ENCODE results near the gene XIST.

Gene XIST

DNA sequence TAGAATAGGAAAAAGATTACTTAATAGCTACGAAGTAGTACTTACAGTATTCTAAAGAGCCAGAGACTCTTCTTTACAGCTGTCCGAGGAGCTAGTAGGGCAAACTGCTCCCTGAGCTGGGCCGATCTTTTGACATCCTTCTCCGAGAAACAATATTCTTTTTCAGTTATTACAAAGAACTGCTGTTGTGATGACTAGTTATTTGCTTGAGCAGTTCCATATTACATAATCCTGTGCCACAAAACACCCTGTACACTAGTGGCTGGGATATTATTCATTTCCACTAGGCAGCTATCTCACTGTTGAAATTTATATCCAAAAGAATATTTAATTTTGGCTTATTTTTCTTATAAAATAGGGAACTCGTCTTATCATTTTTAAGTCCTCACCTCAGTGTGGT is 11.2 kb downstream of the XIST start:
- no peak for ATAC-seq
- TF ChIP-seq ZFP3 (CRISPR knock-in tag; IDR thresholded peaks at IDR 0.05), result no peak
- TF ChIP-seq CSDC2 (CRISPR knock-in tag; IDR thresholded peaks at IDR 0.05), result no peak
- TF ChIP-seq ZNF565 (CRISPR knock-in tag; conservative IDR thresholded peaks at IDR 0.05; ENCODE audit: low read depth), result no peak

DNA sequence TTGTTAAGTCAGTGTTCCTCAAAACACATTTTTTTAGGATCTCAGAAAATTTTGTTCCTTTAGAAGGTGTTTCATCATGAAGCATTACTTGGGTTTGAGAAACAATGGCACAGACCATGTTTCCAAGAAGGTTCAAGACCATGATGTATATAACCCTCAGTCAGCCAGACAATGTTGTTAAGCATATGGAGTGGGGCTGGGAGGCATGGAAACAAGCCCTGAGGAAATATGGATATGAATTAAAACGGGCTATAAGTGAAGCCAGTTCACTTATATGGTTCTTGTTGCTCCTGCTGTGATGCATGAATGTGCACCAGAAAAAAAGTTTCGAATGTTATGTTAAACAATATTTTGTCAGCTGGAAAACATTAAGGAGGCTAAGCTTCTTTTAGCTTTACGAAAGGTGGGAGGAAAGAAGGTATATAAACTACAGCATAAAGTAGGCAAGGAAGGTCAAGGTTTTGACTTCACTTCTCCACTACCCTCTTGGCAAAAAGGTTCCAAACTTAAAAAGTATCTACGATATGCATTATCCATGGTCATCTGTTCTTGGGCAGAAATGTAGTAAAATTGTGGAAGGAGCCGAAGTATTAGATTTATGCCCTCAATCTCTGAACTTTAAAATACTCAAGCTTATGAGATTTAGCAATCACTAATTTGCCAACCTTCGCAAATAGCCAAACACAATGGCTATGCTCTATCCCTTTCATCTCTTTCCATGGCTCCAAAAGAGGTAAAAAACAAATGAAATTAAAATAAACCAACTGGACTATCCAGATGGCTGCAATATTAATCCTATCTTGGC is 12.2 kb downstream of the XIST start:
- no peak for ATAC-seq
- TF ChIP-seq, protein P1, sequence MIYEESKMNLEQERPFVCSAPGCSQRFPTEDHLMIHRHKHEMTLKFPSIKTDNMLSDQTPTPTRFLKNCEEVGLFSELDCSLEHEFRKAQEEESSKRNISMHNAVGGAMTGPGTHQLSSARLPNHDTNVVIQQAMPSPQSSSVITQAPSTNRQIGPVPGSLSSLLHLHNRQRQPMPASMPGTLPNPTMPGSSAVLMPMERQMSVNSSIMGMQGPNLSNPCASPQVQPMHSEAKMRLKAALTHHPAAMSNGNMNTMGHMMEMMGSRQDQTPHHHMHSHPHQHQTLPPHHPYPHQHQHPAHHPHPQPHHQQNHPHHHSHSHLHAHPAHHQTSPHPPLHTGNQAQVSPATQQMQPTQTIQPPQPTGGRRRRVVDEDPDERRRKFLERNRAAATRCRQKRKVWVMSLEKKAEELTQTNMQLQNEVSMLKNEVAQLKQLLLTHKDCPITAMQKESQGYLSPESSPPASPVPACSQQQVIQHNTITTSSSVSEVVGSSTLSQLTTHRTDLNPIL (CRISPR knock-in tag; IDR thresholded peaks at IDR 0.05; ENCODE audit: low read depth), result no peak
- TF ChIP-seq RARB (CRISPR knock-in tag; IDR thresholded peaks at IDR 0.05) (no peak), ESRRG (CRISPR knock-in tag; IDR thresholded peaks at IDR 0.05) (no peak)

DNA sequence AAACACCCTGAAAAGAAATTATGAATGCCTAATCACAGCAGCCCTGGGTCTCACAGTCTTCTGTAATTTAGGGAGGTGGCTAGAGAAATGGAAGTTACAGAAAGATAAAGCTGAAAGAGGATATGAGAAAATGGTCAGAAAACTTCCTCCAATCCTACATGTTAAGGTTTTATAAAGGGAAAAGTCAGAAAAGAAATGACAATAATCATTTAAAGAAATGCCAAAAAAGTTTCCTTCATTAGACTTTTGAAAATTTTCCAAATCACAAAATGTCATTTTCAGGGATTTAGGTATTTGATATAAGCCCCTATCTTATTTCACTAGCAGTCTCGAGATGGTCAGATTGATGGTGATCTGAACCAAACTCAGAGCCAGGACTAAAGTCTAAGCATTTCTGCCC is 13.4 kb downstream of the XIST start:
- TF ChIP-seq GLIS3 (CRISPR knock-in tag; IDR thresholded peaks at IDR 0.05) (no peak), ZNF8 (CRISPR knock-in tag; IDR thresholded peaks at IDR 0.05) (no peak), ZC3H10 (CRISPR knock-in tag; IDR thresholded peaks at IDR 0.05) (no peak), TOX (CRISPR knock-in tag; IDR thresholded peaks at IDR 0.05; ENCODE audit: borderline replicate concordance) (no peak), ZFP30 (CRISPR knock-in tag; IDR thresholded peaks at IDR 0.05) (no peak), PPARA (CRISPR knock-in tag; IDR thresholded peaks at IDR 0.05; ENCODE audit: borderline replicate concordance) (no peak), RARB (CRISPR knock-in tag; IDR thresholded peaks at IDR 0.05) (no peak)
- TF ChIP-seq, protein P2, sequence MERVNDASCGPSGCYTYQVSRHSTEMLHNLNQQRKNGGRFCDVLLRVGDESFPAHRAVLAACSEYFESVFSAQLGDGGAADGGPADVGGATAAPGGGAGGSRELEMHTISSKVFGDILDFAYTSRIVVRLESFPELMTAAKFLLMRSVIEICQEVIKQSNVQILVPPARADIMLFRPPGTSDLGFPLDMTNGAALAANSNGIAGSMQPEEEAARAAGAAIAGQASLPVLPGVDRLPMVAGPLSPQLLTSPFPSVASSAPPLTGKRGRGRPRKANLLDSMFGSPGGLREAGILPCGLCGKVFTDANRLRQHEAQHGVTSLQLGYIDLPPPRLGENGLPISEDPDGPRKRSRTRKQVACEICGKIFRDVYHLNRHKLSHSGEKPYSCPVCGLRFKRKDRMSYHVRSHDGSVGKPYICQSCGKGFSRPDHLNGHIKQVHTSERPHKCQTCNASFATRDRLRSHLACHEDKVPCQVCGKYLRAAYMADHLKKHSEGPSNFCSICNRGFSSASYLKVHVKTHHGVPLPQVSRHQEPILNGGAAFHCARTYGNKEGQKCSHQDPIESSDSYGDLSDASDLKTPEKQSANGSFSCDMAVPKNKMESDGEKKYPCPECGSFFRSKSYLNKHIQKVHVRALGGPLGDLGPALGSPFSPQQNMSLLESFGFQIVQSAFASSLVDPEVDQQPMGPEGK (CRISPR knock-in tag; IDR thresholded peaks at IDR 0.05; ENCODE audit: borderline replicate concordance), result no peak
- TF ChIP-seq, protein P3, sequence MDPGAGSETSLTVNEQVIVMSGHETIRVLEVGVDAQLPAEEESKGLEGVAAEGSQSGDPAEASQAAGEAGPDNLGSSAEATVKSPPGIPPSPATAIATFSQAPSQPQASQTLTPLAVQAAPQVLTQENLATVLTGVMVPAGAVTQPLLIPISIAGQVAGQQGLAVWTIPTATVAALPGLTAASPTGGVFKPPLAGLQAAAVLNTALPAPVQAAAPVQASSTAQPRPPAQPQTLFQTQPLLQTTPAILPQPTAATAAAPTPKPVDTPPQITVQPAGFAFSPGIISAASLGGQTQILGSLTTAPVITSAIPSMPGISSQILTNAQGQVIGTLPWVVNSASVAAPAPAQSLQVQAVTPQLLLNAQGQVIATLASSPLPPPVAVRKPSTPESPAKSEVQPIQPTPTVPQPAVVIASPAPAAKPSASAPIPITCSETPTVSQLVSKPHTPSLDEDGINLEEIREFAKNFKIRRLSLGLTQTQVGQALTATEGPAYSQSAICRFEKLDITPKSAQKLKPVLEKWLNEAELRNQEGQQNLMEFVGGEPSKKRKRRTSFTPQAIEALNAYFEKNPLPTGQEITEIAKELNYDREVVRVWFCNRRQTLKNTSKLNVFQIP (CRISPR knock-in tag; IDR thresholded peaks at IDR 0.05; ENCODE audit: borderline replicate concordance, low read depth), result no peak
- ATAC-seq, result no peak

DNA sequence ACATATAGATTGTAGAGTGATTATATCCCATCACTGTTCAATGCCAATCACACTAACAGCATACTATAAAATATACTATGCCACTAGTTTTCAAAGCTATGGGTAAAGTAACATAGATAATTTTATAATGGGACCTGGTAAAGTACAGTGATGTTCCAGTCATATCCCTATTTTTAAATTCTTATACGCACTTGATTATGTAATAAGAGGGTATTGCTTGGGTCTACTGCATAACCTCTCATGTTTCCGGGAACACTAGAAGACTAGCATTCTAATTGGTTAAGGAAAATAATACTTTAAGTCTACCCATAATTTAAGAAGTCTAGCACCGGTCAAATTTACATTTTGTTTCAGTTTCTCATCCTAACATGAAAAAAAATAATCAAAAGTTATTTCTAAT is 14.4 kb downstream of the XIST start:
- no peak for ATAC-seq
- TF ChIP-seq, protein P1 (CRISPR knock-in tag; IDR thresholded peaks at IDR 0.05; ENCODE audit: low read depth), result no peak
- TF ChIP-seq PPARA (CRISPR knock-in tag; IDR thresholded peaks at IDR 0.05; ENCODE audit: borderline replicate concordance) (no peak), ZNF565 (CRISPR knock-in tag; conservative IDR thresholded peaks at IDR 0.05; ENCODE audit: low read depth) (no peak), ARNTL (CRISPR knock-in tag; IDR thresholded peaks at IDR 0.05; ENCODE audit: borderline replicate concordance, low read depth) (no peak), BACH2 (CRISPR knock-in tag; IDR thresholded peaks at IDR 0.05; ENCODE audit: borderline replicate concordance) (no peak), ESRRG (CRISPR knock-in tag; IDR thresholded peaks at IDR 0.05) (no peak)

DNA sequence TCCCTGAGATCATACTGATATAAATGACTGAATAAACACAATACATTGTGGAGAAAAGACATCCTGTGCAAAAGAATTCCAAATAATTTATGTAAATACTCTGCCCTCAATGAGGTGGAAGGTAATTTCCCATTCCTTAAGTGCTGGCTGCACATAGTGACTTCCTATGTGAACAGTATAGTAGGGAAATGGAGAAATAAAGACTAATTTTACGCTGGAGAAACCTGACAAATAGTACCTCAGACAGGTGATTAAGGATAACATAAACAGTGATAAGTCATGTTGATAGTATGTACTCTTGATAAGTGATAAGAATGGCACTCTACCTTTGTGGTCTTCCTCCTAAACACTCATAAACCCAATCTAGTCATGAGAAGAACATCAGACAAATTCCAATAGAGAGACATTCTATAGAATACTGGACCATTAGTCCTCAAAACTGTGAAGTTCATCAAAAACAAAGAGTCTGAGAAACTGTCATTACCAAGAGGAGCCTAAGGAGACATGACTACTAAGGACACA is 15.5 kb downstream of the XIST start:
- no peak for ATAC-seq
- TF ChIP-seq, protein P2 (CRISPR knock-in tag; IDR thresholded peaks at IDR 0.05; ENCODE audit: borderline replicate concordance), result no peak
- TF ChIP-seq, protein P4, sequence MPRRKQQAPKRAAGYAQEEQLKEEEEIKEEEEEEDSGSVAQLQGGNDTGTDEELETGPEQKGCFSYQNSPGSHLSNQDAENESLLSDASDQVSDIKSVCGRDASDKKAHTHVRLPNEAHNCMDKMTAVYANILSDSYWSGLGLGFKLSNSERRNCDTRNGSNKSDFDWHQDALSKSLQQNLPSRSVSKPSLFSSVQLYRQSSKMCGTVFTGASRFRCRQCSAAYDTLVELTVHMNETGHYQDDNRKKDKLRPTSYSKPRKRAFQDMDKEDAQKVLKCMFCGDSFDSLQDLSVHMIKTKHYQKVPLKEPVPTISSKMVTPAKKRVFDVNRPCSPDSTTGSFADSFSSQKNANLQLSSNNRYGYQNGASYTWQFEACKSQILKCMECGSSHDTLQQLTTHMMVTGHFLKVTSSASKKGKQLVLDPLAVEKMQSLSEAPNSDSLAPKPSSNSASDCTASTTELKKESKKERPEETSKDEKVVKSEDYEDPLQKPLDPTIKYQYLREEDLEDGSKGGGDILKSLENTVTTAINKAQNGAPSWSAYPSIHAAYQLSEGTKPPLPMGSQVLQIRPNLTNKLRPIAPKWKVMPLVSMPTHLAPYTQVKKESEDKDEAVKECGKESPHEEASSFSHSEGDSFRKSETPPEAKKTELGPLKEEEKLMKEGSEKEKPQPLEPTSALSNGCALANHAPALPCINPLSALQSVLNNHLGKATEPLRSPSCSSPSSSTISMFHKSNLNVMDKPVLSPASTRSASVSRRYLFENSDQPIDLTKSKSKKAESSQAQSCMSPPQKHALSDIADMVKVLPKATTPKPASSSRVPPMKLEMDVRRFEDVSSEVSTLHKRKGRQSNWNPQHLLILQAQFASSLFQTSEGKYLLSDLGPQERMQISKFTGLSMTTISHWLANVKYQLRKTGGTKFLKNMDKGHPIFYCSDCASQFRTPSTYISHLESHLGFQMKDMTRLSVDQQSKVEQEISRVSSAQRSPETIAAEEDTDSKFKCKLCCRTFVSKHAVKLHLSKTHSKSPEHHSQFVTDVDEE (CRISPR knock-in tag; IDR thresholded peaks at IDR 0.05), result no peak
- TF ChIP-seq ISL1 (CRISPR knock-in tag; IDR thresholded peaks at IDR 0.05), result no peak
- TF ChIP-seq TOX (CRISPR knock-in tag; IDR thresholded peaks at IDR 0.05; ENCODE audit: borderline replicate concordance), result no peak
- no peak for TF ChIP-seq ZC3H10 (CRISPR knock-in tag; IDR thresholded peaks at IDR 0.05)
- no peak for TF ChIP-seq ZNF70 (CRISPR knock-in tag; IDR thresholded peaks at IDR 0.05)
- no peak for TF ChIP-seq BACH2 (CRISPR knock-in tag; IDR thresholded peaks at IDR 0.05; ENCODE audit: borderline replicate concordance)
- no peak for TF ChIP-seq SNAI2 (CRISPR knock-in tag; IDR thresholded peaks at IDR 0.05)
- no peak for TF ChIP-seq ARNTL (CRISPR knock-in tag; IDR thresholded peaks at IDR 0.05; ENCODE audit: borderline replicate concordance, low read depth)
- TF ChIP-seq, protein P3 (CRISPR knock-in tag; IDR thresholded peaks at IDR 0.05; ENCODE audit: borderline replicate concordance, low read depth), result no peak
